HG02678 (cell line): ENCODE measurements around the gene KLC1.

ENCODE experiments used
- ATAC-seq: cut with Tn5 transposase; IDR thresholded peaks from one replicate; pipeline ENCODE4 v1.9.1; 2021; ENCODE audit warnings: mild to moderate bottlenecking, moderate library complexity; ENCODE audit not compliant: unreplicated experiment

Gene KLC1

GRCh38 chr14:103716091-103716801, 87.2 kb downstream of the KLC1 start:
- ATAC-seq, result peak; percentile 3

- ATAC-seq, result no peak
Observed at GRCh38 chr14:103716899-103717411, 87.9 kb downstream of the KLC1 start.

DNA sequence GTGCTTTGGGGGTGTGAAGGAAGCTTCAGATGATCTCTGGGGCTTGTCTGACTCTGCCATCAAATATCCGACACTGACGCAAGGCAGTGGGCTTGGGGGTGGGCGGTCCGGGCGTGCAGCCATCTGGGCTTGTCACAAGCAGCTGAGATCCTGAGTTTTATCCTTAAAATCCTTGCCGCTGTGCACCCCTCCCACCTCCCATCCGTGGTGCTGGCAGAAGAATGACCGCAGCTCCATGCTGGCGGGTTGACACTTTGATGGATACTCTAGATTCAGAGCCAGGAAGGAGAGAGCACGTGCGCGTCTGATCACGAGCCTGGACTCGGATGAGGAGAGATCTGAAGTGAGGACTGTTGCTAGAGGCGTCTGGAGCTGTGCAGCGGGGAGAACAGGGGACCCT, 89.6 kb downstream of the KLC1 start:
- ATAC-seq, result no peak

DNA sequence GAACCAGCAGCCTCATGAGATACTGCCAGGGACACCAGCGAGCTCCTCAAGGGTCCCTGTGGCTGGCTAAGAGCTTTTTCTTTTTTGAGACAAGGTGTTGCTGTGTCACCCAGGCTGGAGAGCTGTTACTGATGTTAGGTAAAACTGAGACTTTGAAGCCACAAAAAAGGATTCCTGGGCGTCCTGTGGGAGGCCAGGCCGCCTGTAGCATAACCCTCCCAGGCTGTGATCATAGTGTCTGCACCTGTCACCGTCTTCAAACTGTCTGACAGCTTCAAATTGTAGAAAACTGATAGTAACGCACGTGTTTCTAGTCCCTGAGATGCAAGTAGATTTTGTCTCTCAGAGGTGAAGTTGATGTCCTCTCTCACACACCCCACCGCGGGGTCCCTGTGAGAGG, 90.7 kb downstream of the KLC1 start:
- ATAC-seq, result no peak

GRCh38 chr14:103721334-103722120, 92.5 kb downstream of the KLC1 start:
- ATAC-seq, result no peak

GRCh38 chr14:103723748-103724081, 94.7 kb downstream of the KLC1 start:
- ATAC-seq, result no peak

GRCh38 chr14:103724116-103724515, 95.1 kb downstream of the KLC1 start:
- ATAC-seq, result no peak

GRCh38 chr14:103725001-103725682, 96.1 kb downstream of the KLC1 start:
- ATAC-seq, result no peak

- no peak for ATAC-seq
Observed at GRCh38 chr14:103725739-103726395, 96.9 kb downstream of the KLC1 start.

DNA sequence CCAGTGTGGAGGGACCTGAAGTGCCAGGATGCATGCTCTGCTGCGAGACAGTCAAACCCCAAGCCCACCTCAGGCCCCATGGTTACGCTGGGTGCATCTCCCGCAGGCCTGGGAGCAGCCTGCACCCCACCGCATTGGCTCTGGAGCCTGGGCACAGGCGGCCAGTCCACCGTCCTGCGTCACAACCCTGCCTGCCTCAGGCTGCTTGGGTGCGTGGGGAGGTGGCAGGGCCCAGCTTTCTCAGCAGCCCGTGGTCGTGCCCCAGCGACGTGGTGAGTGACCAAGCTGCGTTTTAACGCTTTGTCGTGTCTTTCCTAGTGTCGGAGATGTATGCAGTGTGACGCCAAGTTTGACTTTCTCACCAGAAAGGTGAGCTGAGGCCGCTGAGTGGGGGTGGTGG, 97.5 kb downstream of the KLC1 start:
- ATAC-seq, result no peak

- ATAC-seq, result no peak
Observed at GRCh38 chr14:103727313-103727980, 98.4 kb downstream of the KLC1 start.

- ATAC-seq, result no peak
Observed at GRCh38 chr14:103728141-103728540, 99.1 kb downstream of the KLC1 start.

DNA sequence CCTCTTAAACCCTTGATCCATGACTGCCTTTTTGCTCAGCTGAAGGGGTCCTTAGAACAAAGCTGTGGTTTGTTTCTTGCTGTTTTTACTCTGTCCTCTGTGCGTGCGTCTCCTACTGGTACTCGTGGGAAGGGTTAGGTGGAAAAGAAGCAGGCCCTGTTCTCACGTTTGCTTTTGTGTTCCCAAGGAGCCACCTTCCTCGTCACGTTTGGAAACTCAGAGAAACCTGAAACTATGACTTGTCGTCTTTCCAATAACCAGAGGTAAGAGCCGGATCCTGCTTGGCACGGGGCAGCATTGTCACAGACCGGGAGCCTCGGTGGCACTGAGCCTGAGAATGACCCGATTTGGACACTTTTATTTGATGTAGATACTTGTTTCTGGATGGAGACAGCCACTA, 99.7 kb downstream of the KLC1 start:
- no peak for ATAC-seq

GRCh38 chr14:103729496-103730448, 100.8 kb downstream of the KLC1 start:
- ATAC-seq, result no peak

GRCh38 chr14:103730490-103731035, 101.6 kb downstream of the KLC1 start:
- ATAC-seq, result no peak

- no peak for ATAC-seq
Observed at GRCh38 chr14:103731481-103731880, 102.5 kb downstream of the KLC1 start.

- ATAC-seq, result no peak
Observed at GRCh38 chr14:103731916-103732867, 103.2 kb downstream of the KLC1 start.
